ENCODE data around the gene THUMPD2.

GRCh38 chr2:39796134-39796533, 17.1 kb upstream of the THUMPD2 start:
- TF ChIP-seq POLR2A (IDR thresholded peaks at IDR 0.05) (no peak), EP300 (IDR thresholded peaks at IDR 0.05) (no peak)
- TF ChIP-seq, protein P1, sequence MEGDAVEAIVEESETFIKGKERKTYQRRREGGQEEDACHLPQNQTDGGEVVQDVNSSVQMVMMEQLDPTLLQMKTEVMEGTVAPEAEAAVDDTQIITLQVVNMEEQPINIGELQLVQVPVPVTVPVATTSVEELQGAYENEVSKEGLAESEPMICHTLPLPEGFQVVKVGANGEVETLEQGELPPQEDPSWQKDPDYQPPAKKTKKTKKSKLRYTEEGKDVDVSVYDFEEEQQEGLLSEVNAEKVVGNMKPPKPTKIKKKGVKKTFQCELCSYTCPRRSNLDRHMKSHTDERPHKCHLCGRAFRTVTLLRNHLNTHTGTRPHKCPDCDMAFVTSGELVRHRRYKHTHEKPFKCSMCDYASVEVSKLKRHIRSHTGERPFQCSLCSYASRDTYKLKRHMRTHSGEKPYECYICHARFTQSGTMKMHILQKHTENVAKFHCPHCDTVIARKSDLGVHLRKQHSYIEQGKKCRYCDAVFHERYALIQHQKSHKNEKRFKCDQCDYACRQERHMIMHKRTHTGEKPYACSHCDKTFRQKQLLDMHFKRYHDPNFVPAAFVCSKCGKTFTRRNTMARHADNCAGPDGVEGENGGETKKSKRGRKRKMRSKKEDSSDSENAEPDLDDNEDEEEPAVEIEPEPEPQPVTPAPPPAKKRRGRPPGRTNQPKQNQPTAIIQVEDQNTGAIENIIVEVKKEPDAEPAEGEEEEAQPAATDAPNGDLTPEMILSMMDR (IDR thresholded peaks at IDR 0.05): no peak

Data from ovary (tissue), 3 donors.